GM19452 (cell line): ENCODE results near the gene COMP.

Experiments
- ATAC-seq: cut with Tn5 transposase; IDR thresholded peaks from one replicate; pipeline ENCODE4 v1.9.1; 2021; ENCODE audit not compliant: unreplicated experiment

COMP gene

DNA sequence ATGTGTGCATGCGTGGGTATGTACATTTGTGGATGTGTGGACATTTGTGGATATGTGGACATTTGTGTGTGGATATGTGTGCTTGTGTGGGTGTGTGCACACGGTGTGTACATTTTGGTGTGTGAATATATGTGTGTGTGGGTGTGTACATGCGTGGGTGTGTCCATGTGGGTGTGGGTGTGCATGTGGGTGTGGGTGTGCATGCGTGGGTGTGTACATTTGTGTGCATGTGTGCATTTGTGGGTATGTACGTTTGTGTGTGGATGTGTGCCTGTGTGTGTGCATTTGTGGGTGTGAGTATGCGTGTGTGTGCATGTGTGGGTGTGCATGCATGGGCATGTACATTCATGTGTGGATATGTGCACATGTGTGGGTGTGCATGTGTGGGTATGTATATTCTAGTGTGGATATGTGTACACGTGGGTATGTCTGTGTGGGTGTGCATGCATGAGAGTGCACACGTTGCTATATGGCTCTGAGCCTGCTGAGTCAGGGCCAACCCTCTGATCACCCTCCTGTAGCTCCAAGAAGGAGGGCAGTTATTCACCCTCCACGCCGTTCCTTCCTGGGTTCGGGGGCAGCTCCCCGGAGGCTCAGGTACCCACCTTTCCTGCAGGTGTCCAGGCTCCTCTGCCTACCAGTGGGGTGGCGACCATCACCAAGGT lies 20.3 kb downstream of the COMP start:
- no peak for ATAC-seq

DNA sequence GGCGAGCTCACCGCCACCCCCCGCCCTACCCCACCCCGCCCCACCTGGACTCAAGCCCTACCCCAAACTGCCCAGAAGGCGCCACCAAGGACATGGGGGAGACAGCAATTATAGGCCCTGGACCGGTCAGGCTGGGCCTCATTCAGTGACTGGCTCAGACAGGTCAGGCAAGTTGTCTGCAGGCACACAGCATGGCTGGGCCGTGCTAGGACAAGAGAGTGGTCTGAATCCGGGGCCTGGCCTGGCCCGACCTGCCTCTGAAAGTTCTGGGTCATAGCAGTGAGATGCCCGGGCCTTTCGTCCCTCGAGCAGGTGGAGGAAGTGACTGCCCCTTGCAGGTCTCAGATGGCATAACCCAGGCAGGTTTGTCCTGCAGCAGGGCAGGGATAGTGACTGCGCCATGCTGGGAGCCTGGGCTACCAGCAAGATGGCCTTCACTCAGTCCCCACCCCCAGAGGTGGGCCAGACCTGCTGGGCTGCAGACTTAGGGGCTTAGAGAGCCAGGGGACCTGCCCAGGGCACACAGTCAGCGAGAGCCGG lies 21.0 kb downstream of the COMP start:
- ATAC-seq, result no peak

DNA sequence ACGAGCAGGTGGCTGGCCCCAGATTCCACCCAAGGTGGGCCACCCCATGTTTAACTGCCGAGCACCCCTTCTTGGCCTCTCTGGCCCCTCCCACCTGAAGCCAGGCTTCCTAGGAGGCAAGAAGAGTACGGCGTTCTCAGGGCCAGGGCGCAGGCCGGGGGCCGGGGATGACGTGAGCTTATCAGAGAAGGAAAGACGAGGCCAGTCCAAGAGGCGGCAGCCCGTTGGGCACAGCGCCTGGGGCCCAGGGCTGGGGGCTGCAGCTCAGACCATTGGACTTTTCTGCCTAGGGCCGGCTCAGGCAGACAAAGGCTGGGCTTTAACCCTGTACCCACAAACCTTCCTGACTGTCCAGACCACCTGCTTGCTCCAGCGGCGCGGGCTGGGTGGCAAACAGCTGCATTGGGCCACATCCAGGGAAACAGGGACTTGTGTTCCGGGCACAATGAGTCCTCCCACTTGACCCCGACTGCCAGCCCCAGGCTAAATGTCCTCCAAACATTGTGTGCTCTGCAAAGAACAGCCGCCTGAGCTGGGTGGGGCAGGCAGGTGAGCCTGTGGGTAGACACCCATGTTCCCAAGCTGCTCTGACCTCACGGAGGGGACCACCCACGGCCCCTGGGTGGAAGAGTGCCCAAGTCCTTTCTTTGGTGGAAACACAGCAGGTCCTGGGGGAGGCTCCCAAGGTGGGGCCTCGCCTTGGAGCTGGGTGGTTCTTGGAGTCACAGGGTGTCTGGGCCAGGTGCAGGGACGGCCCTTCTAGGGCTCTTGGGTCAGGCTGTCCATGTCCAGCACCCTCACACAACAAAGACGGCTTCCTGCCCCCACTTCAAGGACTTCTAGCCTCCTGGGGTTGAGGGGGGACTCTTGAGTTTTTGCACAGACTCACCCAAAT lies 21.9 kb downstream of the COMP start:
- ATAC-seq, result no peak

DNA sequence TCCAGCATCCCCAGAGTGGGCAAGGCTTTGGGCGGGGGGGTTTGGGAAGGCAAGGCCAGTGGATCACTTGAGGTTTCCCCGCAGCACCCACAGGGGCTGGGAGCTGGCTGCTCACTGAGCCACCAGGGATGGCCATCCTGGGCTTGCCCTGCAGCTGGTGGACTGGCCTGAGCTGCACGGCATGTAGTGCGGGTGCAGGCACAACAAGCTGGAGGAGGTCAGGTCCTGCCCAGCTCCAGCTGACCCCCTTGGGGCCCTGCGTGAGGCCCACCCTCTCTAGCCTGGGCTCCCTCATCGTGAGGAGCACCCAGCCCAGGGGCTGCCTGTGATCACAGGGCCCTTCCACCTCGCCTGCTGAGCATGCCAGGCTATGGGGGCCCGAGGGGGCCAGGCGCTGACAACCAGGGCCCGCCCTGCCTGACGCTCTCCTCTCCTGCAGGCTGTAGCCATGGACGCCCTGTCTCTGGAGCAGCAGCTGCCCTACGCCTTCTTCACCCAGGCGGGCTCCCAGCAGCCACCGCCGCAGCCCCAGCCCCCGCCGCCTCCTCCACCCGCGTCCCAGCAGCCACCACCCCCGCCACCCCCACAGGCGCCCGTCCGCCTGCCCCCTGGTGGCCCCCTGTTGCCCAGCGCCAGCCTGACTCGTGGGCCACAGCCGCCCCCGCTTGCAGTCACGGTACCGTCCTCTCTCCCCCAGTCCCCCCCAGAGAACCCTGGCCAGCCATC lies 22.9 kb downstream of the COMP start:
- no peak for ATAC-seq

DNA sequence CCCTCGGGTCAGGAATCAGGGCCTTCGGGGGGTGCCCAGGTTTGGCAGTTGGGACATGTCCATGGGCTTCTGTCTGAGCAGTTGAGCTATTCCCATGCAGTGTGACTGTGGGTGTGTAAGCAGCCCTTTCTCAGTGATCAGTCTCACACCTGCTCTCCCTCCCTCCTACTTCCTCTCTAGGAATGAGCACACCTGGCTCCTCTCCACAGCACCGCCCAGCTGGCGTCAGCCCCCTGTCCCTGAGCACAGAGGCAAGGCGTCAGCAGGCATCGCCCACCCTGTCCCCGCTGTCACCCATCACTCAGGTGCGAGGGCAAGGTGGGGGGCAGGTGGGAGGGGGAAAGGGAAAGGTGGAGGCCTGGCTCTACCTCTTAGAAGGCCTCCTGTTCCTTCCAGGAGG lies 25.9 kb downstream of the COMP start:
- no peak for ATAC-seq

DNA sequence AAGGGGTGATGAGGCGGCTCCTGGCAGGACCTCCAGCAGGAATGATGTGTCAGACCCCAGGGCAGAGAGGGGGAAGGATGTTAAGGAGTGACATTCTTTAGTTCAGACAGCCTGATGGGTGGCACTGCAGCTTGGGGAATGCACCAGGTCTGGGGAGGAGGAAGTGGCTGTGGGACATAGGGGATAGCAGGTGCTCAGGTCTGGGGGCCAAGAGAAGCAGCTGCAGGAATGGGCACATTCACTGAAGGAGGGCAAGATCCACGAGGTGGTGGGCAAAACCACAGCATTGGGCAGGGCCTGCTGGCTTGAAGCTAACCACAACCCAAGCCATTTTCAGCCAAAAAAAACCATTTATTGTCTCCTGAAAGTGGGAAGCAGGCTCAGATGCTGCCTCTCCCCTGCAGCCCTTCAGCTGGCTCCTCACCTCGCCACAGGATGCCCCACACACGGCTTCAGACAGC lies 26.5 kb downstream of the COMP start:
- no peak for ATAC-seq

DNA sequence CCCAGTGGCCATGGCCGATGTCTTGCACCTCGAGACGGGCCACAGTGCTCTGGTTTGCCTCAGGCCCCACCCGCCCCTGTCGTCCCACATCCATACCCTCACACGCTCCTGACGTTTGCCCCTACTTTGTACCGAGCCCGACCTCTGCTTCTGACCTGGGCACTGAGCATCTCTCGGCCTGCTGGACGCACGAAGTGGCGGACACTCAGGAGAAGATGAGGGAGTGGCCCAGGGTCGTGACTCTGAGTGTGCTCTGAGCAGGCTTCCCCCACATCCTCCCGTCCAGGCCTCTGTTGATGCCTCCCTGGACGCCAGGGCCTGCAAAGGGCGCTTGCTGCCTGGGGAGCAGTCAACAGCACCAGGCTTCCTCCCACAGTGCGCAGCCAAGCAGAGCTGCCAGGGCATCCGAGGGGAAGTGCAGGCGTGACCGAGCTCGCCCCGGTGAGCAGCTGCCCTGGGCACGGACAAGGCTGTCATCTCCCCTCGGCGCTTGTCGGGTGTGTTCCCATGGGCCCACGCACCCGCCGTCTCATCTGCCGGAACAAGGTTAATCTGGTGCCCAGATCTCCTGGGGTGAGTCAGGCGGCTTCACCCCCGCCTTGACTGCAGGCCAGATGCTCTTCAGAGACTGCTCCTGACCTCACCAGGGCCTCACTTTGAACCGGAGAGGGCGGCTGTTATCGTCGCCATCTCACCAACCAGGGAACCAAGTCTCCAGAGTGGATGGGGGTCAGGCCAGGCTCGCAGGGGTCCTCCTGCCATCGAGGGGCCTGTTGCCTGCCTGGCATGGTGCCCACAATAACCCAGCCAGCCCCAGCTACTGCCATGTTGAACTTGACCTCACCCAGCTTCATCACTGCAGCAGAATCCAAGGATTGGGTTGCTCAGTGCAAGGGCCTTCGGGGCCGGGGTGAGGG lies 27.2 kb downstream of the COMP start:
- ATAC-seq, result no peak

DNA sequence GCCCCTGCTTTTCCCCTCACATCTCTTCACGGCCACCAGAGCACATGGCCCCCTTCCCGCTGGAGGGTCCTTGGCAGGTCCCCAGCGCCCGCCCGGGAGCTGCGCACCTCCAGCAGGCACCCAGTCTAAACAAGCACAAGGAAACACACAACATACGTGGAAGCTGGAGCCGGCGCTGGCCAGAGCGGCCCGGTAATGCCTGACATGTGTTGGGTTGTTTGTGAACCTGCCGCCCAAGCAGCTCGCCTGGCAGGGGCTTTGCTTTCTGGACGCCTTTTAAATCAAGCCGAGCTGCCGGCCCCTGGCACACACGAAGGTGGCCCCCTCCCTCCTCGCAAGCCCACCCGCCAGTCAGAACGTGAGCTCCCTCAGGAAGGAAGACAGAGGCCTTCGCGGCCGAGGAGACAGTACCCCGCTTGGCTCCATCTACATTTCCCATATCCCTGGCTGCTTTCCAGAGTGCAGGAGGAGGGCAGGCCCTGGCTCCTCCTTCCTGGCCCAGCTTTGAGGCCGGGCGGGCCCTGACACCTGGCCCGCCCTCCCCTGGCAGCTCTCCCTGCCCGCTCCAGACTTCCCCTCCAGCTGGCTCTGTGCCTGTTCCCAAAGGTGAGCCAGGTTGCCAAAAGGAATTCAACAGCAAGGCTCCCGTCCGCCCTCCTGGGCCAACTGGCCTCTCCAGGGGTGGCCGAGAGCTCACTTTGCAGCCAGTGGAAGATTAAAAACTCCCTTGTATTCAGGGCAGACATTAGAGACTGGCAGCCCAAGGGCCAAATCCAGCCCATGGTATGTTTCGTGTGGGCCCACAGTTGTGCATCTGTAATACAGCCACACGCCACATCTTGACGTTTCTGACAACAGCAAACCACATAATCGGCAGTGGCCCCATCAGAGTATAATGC lies 28.7 kb downstream of the COMP start:
- ATAC-seq, result no peak

DNA sequence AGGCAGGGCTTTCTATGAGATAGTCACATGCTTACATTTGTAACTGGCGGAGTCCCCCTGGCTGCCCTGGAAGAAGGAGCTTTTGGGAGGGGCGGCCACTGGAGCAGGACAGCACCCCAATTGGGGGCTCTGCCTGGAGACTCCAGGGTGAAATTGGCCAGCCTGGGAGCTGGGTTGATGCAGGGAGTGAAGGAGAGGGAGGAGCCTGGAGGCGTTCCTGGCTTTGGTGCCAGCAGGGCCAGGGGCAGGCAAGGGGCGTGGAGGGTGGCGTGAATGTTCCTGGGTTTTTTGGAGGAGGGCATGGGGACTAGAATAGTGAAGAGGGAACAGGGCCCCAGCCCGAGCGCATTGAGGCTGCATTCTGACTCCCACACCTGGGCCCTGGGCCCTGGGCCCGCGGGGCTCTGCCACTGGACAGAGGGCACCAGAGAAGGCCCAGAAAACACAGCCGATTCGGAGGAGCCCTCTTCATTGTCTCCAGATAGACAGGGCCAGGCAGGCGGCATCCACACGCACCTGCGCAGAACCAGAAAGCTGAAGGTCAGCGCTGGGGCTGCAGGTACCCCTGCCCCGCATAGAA lies 29.5 kb downstream of the COMP start:
- ATAC-seq, result no peak

DNA sequence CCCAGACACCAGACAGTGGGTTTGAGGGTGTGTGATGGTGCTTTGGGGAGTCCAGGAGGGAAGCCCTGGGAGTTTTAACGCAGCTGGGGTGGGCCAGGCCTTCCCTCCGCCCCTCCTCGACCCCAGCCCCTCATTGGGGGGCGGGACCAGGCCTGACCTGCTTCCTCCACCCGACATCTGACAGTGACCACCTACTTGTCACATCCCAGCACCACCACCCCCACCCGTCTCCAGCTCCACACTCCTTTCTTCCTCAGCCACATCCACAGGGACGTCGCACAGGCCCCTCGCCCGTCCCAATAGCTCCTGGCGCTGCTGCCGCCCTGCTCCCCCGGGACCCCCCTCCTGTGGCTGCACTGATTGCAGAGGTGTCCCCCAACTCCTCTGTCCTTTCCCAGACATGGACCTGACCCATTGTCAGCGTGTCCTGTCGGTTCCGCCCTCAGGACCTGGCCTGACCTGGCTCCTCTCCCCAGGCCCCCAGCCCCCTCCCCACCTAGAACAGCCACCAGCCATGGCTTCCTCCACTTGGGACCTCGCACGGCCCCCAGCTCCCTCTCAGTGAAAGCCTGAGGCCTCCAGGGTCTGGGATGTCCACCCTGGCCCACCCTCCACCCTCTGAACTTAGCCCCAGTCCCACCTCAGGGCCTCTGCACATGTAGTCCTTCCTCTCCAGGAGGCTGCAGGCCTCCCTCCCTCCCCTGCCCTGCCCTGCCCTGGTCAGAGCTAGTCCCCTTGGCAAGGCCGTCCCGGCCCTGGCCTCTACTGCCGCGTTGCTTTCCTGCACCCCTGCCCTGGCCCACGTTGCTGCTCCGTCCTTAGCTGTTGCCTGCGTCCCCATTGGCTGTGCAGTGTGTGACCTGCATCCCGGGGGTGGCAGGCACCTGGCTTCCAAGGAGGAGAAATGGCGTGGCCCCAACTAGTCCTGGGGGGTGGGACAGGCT lies 30.4 kb downstream of the COMP start:
- ATAC-seq, result no peak

DNA sequence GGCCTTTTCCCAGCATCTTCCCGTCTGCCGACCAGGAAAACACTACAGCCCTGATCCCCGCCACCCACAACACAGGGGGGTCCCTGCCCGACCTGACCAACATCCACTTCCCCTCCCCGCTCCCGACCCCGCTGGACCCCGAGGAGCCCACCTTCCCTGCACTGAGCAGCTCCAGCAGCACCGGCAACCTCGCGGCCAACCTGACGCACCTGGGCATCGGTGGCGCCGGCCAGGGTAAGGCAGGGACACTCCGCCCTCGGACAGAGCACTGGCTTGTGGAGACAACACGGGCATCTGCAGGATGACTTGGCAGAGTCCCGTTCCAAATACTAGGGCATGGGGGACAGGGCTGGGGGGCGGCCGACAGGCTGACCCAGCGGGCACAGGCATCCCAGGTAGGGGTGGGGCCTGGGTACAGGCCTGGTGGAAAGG lies 31.1 kb downstream of the COMP start:
- ATAC-seq, result no peak

DNA sequence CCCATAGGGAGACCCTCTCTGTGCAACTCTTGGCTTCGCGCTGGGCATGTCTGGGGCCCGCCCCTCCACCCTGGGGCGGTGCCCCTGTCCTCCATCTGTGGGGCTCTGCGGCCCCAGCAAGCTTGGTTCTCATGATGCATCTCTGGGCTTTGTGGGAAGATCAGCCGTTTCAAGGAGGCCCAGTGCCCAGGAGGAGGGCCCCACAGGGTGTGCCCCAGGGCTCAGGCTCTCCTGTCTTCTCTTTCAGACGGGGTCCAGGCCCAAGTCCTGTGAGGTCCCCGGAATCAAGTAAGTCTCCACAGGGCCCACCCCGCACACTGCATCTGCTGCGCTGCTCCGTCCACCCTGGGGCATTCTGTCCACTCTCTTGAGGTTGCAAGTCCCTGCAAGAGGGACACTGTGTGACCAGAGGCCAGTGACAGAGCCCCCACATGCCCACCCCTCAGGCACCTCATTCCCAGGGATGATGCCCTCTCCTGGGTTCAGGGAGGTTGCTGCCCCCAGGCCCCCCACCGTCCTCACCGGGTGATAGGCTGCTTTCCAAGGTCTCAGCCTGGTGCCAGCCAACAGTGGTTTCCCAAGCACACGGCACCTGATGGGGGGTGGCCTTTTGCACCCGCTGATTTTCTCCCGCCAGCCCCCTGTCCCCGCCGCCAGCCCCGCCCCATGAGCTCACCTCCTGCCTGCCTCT lies 31.7 kb downstream of the COMP start:
- ATAC-seq, result no peak

DNA sequence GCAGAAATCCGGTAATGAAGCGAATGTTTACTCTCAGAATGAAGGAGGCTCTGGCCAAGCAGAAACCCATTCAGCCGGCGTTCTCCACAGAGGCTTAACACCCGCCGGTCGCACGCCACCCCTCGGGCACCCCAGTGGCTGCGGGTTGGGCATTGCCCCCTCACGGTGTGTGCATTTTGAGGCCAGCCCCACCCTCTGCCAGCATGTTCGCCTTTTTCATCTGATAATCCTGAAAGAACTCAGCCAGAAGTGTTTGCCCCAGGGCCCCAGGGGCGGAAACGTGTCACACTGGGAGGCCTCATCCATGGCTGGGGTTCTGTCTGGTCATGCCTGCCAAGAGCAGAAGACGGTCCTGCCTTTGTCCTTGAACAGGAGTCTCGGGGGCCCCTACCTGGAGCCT lies 34.2 kb downstream of the COMP start:
- no peak for ATAC-seq

DNA sequence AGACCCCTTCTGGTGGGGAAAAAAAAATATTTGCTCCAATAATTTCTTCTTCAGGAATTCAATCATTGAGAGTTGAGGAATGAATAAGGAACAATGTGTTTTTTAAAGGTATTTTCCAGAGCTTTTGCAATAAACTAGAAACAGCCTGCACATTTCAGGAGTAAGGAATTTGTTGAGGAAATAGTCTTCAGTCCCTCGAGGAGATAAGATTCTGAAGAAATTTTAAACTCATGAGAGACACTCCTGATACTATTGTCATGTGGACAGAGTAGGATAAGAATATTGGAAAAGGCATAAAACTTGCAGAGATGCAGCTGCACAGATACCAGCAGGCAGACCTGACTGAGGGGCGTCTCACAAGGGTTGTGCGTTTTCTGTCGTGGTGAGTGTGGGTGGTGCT lies 36.6 kb downstream of the COMP start:
- no peak for ATAC-seq

DNA sequence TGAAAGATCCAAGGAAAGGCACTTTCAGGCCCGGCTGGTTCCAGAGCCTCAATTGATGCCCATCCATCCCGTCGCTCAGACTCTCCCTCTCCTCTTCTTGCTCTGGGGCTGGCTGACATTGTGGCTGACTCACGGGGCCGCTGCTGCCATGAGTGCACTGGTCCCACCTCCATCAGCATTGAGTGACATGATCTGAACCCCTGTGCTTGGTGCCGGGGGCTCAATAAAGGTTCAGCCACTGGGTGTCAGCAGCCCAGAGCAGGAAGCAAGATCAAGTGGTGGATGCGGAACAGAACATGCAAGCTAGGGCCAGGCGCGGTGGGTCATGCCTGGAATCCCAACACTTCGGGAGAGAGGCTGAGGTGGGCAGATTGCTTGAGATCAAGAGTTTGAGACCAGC lies 39.5 kb downstream of the COMP start:
- ATAC-seq, result no peak

DNA sequence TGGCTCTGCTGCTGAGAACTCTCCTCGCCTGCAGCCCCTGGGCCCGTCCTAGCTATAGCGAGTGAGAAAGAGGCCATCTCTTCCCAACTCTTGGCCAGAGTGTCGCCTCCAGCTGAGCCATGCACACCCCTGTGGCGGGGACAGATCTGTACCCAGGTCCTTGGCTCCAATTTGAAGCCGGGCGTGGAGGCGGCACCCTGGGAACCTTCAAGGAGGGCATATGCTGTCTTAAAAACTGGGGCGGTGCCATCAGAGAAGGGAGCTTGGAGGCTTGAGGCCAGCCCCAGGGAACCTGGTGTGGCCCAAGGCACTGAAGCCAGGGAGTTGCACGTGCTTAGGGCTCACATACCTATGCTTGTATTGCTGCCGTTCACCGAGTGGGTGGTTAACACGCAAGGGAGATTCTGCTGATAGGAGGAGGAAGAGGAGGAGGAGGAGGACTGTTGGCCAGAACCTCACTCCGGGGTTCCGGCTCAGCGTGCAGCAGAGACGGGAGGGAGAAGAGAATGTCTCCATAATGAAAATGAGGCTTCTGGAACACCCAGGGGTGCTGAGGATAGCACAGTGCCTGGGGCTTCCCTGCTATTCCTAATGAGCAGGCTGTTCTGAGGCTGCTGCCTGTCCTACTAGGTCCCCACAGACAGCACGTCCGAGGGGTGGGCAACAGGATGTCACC lies 40.7 kb downstream of the COMP start:
- no peak for ATAC-seq
